GM21723 (cell line): Measurements from ENCODE around the gene BBX.
"Not testable (repeated sequence)": the region's sequence is repeated elsewhere in the genome, so short reads cannot be mapped to it uniquely, and the experiment has no call there.

Source experiments
- ATAC-seq: cut with Tn5 transposase; IDR thresholded peaks from one replicate; pipeline ENCODE4 v1.9.1; 2021; ENCODE audit warnings: mild to moderate bottlenecking, moderate library complexity; ENCODE audit not compliant: unreplicated experiment

The BBX gene

GRCh38 chr3:107542665-107543064 lies 19.9 kb downstream of the BBX start:
- ATAC-seq: no peak

GRCh38 chr3:107543666-107544065 lies 20.9 kb downstream of the BBX start:
- ATAC-seq: peak; percentile 63

DNA sequence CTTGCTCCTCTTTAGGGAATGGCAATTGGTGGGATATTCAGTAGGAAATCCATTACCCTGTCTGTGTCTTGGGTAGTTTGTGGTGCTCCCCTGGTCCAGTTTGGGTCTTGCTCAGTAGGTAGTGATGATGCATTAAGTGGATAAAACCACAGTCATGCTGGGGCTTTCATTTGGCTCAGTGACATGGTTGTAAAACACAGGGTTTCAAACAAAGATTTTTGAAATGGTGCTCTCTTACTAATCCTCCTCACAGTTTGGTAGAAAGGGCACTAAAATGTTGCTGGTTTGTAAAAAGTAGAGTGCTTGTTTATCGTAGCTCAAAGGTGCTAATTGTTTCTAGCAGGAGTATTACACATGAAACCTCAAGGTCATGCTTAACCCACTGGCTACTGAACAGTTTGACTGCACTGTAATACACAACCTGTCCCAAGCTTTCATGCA lies 22.9 kb downstream of the BBX start:
- ATAC-seq: no peak

GRCh38 chr3:107548601-107549000 lies 25.8 kb downstream of the BBX start:
- ATAC-seq: no peak

GRCh38 chr3:107555359-107555758 lies 32.6 kb downstream of the BBX start:
- ATAC-seq: no peak

DNA sequence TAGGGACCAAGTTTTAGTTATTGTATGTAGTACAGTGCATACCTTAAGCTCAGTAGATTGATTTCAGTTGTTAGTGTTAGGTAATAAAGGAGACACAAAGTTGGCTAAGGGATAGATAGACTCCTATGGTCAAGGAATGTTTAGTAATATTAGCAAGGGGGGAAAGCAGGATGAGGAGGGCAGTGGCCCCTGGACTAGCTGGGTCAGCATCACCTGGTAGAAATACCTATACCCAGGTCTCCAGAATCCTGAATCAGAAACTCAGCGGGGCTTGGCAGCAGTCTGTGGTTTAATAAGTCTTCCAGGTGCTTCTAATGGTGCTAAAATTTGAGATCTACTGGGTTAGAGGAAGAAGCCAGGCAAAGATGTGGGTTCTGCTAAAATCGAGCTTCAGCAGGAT lies 35.0 kb downstream of the BBX start:
- no peak for ATAC-seq

DNA sequence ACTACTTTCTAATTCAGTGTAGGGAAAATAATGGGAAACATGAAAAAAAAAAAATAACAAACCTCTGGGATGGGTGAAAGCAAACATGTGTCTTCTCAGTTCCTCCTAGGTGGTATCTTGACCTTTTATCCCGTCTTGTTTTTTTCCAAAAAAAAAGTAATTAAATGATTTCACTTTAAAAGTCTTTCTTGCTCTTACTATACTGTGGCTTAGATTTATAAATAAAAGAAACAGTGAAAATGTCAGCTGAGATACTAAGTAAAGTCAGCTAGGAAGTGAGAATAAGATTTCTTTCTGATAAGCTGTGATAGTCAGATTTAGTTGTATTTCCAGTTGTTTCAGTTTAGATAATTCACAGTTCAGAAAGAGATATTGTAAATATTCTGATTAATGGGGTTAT lies 37.4 kb downstream of the BBX start:
- ATAC-seq: no peak

- ATAC-seq: no peak
These were observed 39.2 kb downstream of the BBX start for GRCh38 chr3:107561980-107562379.

DNA sequence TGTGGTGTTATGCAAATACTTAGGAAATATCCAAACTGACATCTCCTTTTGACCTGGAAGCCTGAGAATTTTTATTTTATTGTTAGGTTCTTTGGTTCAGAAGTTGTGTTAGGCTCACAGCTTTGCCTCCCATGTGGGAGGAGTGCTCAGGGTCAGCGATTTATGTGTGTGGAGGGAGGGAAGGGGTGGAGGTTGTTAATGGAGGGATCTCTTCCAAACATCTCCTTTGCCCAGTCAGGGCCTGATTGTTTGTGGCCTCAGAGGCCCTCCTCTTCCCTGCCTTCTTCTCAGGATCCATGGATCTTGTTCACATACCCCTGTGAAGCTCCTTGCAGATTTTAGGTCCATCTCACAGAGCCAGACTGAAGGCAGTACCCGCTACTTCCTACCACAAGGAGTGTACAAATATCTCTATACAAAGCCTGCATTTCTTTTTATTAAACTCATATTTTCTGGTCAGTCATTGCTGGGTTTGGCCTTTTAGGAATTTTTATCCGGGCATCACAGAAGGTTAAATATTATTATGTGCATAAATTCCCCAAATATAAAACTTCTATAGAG lies 40.3 kb downstream of the BBX start:
- ATAC-seq: no peak

DNA sequence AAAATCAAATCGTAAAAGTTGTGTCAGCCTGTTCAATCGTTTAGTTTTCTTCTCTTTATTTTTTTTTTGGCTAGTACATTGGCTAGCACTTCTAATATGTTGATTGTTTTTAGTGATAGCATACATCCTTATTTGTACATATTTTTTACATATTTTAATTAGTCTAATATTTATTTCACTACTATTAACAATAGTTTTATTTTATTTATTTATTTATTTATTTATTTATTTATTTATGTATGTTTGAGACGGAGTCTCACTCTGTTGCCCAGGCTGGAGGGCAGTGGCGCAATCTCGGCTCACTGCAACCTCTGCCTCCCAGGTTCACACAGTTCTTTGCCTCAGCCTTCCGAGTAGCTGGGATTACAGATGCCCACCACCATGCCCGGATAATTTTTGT lies 42.5 kb downstream of the BBX start:
- not testable (repeated sequence) for ATAC-seq

DNA sequence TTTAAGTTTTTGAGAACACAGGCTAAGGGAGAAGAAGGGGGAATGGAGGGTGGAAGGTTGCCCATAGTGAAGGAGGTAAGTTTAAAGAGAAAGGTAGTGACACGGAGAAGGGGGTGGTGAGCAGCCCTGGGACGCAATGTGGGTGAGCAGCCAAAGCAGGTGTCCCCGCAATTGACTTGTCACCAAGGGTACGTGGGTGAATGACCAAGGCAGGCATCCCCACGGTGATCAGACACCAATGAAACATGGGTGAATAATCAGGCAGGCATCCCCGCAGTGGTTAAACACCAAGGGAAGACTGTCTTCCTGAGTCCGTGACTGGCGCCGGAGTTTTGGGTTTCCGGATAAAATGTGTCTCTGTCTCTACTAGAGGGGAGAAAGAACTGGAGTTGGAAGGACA lies 48.3 kb downstream of the BBX start:
- not testable (repeated sequence) for ATAC-seq

DNA sequence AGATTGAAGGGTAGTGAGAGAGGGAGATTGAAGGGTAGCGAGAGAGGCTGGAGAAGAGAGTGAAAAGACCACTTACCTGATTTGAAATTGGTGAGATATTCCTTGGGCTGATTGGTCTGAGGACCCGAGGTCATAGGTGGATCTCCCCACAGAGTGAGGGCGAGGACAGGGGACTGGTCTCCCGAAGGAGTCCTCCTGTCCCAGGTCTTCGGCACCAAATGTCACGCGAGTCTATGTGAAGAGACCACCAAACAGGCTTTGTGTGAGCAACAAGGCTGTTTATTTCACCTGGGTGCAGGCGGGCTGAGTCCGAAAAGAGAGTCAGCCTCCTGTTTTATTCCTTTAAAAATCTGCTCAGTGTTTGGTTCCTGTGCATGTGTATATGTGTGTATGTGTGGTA lies 48.7 kb downstream of the BBX start:
- not testable (repeated sequence) for ATAC-seq

DNA sequence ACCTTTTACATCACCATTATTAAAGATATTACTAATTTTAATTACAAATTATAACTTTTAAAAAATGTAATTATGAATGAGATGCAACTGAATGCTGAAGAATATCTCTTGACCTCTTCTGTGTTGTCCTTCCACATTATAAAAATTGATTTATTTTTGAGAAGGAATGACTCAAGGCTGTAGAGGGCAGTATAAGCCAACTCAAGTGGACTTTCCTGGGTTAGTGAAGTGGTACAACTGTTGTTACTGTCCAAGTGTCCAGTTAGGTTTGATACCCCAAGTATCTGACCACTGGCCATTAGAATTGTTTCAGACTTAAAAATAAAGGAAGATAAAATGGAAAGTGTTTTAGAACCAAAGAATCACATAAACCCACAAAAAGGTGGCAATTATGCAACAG lies 51.9 kb downstream of the BBX start:
- peak; percentile 84 for ATAC-seq

GRCh38 chr3:107578091-107578490 lies 55.3 kb downstream of the BBX start:
- ATAC-seq: no peak

GRCh38 chr3:107578523-107578922 lies 55.8 kb downstream of the BBX start:
- no peak for ATAC-seq

- ATAC-seq: no peak
These were observed 56.6 kb downstream of the BBX start for GRCh38 chr3:107579371-107579770.

DNA sequence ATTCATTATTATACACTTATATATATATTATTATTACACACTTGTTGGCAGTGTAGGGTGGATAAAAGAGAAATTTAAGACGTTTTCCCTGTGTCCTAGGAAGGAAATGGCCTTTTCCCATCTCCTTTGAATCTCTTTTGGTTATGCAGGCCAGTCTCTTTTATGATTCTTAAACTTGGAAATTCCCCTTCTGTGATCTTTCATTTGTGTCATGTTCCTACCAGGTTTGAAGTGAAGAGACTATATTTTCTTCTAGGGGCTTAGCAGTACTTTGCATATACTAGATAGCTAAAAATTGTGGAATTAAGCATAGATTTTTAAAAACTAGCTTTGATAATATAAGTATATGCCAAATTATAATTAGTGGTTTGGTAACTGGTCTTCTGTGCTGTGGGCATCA lies 58.5 kb downstream of the BBX start:
- ATAC-seq: no peak

DNA sequence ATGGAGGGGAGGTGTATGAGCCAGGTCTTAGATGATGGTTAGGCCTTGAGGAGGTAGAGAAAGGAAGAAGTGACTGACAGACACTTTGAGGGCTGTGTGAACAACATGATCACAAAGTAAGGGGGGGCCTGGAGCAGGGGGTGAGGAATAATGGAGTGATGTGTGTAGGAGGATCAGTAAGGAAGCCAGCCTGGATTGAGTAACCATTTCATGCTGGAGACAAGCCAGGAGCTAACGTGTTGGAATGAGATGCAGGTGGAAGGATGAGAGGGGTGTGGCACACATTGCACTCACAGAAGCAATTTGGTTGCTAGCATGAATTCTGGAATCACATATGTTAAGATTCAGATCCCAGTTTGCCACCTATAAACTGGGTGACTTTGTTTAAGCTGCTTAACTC lies 65.5 kb downstream of the BBX start:
- ATAC-seq: no peak

GRCh38 chr3:107589454-107589853 lies 66.7 kb downstream of the BBX start:
- peak; percentile 75 for ATAC-seq

DNA sequence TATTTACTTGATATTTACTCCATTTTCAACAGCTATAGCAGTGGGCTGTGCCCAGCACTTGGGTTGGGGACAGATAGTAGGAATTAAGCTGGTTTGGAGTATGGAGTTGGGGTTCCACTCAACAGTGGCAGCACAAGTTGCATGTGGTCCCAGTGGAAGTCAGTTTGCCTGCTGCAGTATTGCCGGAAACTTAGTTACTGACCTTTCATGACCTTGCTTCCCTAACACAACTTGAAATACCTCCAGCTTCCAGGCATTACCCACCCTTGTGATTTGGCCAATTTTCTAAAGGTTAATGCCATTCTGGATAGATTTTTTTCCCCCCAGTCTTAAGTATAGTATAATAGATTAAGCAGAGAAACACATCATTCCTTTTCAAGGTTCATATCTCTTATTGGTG lies 68.0 kb downstream of the BBX start:
- no peak for ATAC-seq

- no peak for ATAC-seq
These were observed 69.3 kb downstream of the BBX start for GRCh38 chr3:107592073-107592472.

DNA sequence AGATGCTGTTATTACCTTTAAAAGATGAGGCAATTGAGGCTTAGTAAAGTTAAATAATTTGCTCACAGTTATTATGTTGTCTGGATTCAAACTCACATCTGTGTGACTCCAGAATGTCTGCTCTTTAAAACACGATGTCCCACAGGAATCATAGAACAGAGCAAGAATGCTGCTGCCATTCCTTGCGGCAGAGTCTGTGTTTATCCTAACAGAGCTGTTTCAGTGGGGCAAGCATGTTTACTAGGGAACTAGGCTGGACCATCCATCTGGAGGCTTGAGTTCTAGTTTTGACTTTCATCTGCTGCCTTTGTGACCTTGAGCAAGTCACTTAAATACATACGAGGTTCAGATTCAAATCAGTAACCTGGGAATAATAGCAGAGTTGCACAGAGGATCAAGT lies 72.1 kb downstream of the BBX start:
- ATAC-seq: no peak

DNA sequence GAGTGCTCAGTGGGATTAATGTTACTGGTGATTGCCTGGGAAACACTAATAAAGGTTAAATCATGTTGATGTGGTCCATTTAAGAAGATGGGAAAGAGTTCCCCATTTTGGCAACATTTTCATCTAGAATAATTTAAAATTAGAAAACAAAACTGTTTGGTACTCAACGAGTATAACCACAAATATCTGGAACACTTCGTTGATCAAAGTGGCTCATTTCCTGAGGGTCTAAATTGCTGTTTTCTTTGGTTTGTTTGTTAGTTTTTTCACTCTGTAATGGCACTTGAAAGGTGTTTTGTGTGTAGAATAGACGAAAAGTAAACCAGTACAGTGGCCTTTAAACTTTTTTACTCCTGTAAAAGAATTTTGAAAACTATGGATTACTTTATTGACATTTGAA lies 73.9 kb downstream of the BBX start:
- no peak for ATAC-seq
